K562 (cell line): ENCODE measurements around the gene DDIT3. TPM values are rescaled to one million over a fixed set of nuclear protein-coding genes. Genes with fewer than 3 reads are reported as not detected.

ENCODE experiments used
- CHCHD3 ChIP-seq: fragments of 250-450 bp; sonication (Bioruptor Pico); IDR thresholded peaks from 2 replicates; pipeline ENCODE4 v2.1.2; 2022; ENCODE audit warnings: mild to moderate bottlenecking
- CREM ChIP-seq: IDR thresholded peaks from 2 replicates; pipeline ENCODE4 v1.6.1; 2014; ENCODE audit warnings: antibody characterized with exemption, low read depth
- ELF4 ChIP-seq: fragments of 450-650 bp; formaldehyde crosslinking; IDR thresholded peaks from 2 replicates; pipeline ENCODE4 v1.4.0; 2022; ENCODE audit warnings: missing genetic modification characterization
- NR2C1 ChIP-seq, 2 experiments: fragments of 450-650 bp; IDR thresholded peaks; 2 replicates each; pipeline ENCODE4 v1.6.1; 2017; ENCODE audit warnings: mild to moderate bottlenecking in 2 of 2, antibody characterized with exemption in 1 of 2, inconsistent platforms in 1 of 2, missing compliant biosample characterization in 1 of 2, missing genetic modification characterization in 1 of 2
- PTRF ChIP-seq: fragments of 450-650 bp; IDR thresholded peaks from 2 replicates; pipeline ENCODE4 v1.6.1; 2016; ENCODE audit warnings: mild to moderate bottlenecking, missing genetic modification characterization, missing compliant biosample characterization
- SAFB2 ChIP-seq: fragments of 200-400 bp; formaldehyde crosslinking; IDR thresholded peaks from 2 replicates; pipeline ENCODE4 v1.6.1; 2018; ENCODE audit warnings: borderline replicate concordance, low read length, low read depth, moderate library complexity; ENCODE audit not compliant: severe bottlenecking
- SMC3 ChIP-seq: conservative IDR thresholded peaks from 2 replicates; pipeline ENCODE4 v1.6.1; 2011; ENCODE audit warnings: low read depth, low read length, improper control_type of control experiment; ENCODE audit not compliant: insufficient read depth
- SOX6 ChIP-seq: fragments of 450-650 bp; IDR thresholded peaks from 2 replicates; pipeline ENCODE4 v1.6.1; 2014; ENCODE audit warnings: mild to moderate bottlenecking
- XRCC4 ChIP-seq: IDR thresholded peaks from one replicate; pipeline ENCODE4 v1.6.1; 2011; ENCODE audit not compliant: insufficient read depth, insufficient read length; ENCODE audit errors: extremely low read depth
- ZBED1 ChIP-seq: IDR thresholded peaks from 2 replicates; pipeline ENCODE4 v1.6.1; 2014
- polyA plus RNA-seq, 8 experiments: library from polyadenylated mRNA; depleted of rRNA in 4 of 8; stranded (reverse) in 5 of 8; unstranded in 3 of 8; fragments of >200 nt; fragmentation: Nextera tagmentation in 2 of 8; fragmentation: Illumina TruSeq in 1 of 8; extraction: Ambion mirVana in 2 of 8; extraction: Trizol in 1 of 8; gene quantifications; 2 replicates each; pipeline versions ENCODE4 v1.2.1 to v1.2.3, GENCODE V29; 2011 to 2014; ENCODE audit warnings: inconsistent platforms in 1 of 8, missing spikeins in 1 of 8
- total RNA-seq, 7 experiments: library from RNA; depleted of rRNA in 6 of 7; stranded (reverse); fragments of >200 nt in 6 of 7; fragmentation: Illumina TruSeq in 2 of 7; extraction: Trizol in 2 of 7; gene quantifications; 2 replicates each; pipeline versions ENCODE4 v1.2.1 to v1.2.3, GENCODE V29; 2011 to 2021; ENCODE audit warnings: low replicate concordance in 1 of 7
- TF ChIP-seq, protein P1 (sequence below): sonication (generic); formaldehyde crosslinking; IDR thresholded peaks from 2 replicates; pipeline ENCODE4 v1.8.0; 2023; ENCODE audit warnings: mild to moderate bottlenecking, missing genetic modification reagents
- TF ChIP-seq, protein P2 (sequence below): fragments of 450-650 bp; IDR thresholded peaks from 2 replicates; pipeline ENCODE4 v1.6.1; 2016; ENCODE audit warnings: borderline replicate concordance
- TF ChIP-seq, protein P3 (sequence below): fragments of 250-450 bp; sonication (Bioruptor Pico); IDR thresholded peaks from 2 replicates; pipeline ENCODE4 v1.9.0; 2021; ENCODE audit warnings: mild to moderate bottlenecking, inconsistent platforms
- TF ChIP-seq, protein P4 (sequence below): fragments of 450-650 bp; IDR thresholded peaks from 2 replicates; pipeline ENCODE4 v1.6.1; 2016; ENCODE audit warnings: low read depth

DDIT3 gene
- total and polyA plus RNA-seq, 9 of the 15 experiments (the other 6 are each of a cell fraction or from before 2014, with no cell fraction given): 59.1 to 272 (median 89.9) TPM

- TF ChIP-seq, protein P1, sequence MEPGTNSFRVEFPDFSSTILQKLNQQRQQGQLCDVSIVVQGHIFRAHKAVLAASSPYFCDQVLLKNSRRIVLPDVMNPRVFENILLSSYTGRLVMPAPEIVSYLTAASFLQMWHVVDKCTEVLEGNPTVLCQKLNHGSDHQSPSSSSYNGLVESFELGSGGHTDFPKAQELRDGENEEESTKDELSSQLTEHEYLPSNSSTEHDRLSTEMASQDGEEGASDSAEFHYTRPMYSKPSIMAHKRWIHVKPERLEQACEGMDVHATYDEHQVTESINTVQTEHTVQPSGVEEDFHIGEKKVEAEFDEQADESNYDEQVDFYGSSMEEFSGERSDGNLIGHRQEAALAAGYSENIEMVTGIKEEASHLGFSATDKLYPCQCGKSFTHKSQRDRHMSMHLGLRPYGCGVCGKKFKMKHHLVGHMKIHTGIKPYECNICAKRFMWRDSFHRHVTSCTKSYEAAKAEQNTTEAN (CRISPR knock-in tag): no peak
- TF ChIP-seq, protein P2, sequence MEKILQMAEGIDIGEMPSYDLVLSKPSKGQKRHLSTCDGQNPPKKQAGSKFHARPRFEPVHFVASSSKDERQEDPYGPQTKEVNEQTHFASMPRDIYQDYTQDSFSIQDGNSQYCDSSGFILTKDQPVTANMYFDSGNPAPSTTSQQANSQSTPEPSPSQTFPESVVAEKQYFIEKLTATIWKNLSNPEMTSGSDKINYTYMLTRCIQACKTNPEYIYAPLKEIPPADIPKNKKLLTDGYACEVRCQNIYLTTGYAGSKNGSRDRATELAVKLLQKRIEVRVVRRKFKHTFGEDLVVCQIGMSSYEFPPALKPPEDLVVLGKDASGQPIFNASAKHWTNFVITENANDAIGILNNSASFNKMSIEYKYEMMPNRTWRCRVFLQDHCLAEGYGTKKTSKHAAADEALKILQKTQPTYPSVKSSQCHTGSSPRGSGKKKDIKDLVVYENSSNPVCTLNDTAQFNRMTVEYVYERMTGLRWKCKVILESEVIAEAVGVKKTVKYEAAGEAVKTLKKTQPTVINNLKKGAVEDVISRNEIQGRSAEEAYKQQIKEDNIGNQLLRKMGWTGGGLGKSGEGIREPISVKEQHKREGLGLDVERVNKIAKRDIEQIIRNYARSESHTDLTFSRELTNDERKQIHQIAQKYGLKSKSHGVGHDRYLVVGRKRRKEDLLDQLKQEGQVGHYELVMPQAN: 0 out of 2 replicates have a peak, but pooled peaks have one; percentile 24
- TF ChIP-seq XRCC4: no peak
- TF ChIP-seq SAFB2: no peak
- TF ChIP-seq CREM: 0 out of 2 replicates have a peak, but pooled peaks have one; percentile 38
- TF ChIP-seq SOX6: peak; percentile 88
- TF ChIP-seq, protein P3, sequence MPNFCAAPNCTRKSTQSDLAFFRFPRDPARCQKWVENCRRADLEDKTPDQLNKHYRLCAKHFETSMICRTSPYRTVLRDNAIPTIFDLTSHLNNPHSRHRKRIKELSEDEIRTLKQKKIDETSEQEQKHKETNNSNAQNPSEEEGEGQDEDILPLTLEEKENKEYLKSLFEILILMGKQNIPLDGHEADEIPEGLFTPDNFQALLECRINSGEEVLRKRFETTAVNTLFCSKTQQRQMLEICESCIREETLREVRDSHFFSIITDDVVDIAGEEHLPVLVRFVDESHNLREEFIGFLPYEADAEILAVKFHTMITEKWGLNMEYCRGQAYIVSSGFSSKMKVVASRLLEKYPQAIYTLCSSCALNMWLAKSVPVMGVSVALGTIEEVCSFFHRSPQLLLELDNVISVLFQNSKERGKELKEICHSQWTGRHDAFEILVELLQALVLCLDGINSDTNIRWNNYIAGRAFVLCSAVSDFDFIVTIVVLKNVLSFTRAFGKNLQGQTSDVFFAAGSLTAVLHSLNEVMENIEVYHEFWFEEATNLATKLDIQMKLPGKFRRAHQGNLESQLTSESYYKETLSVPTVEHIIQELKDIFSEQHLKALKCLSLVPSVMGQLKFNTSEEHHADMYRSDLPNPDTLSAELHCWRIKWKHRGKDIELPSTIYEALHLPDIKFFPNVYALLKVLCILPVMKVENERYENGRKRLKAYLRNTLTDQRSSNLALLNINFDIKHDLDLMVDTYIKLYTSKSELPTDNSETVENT (CRISPR knock-in tag): no peak
- no peak for TF ChIP-seq SMC3
- no peak for TF ChIP-seq PTRF (tag)
- TF ChIP-seq CHCHD3 (CRISPR knock-in tag): no peak
- TF ChIP-seq, protein P4, sequence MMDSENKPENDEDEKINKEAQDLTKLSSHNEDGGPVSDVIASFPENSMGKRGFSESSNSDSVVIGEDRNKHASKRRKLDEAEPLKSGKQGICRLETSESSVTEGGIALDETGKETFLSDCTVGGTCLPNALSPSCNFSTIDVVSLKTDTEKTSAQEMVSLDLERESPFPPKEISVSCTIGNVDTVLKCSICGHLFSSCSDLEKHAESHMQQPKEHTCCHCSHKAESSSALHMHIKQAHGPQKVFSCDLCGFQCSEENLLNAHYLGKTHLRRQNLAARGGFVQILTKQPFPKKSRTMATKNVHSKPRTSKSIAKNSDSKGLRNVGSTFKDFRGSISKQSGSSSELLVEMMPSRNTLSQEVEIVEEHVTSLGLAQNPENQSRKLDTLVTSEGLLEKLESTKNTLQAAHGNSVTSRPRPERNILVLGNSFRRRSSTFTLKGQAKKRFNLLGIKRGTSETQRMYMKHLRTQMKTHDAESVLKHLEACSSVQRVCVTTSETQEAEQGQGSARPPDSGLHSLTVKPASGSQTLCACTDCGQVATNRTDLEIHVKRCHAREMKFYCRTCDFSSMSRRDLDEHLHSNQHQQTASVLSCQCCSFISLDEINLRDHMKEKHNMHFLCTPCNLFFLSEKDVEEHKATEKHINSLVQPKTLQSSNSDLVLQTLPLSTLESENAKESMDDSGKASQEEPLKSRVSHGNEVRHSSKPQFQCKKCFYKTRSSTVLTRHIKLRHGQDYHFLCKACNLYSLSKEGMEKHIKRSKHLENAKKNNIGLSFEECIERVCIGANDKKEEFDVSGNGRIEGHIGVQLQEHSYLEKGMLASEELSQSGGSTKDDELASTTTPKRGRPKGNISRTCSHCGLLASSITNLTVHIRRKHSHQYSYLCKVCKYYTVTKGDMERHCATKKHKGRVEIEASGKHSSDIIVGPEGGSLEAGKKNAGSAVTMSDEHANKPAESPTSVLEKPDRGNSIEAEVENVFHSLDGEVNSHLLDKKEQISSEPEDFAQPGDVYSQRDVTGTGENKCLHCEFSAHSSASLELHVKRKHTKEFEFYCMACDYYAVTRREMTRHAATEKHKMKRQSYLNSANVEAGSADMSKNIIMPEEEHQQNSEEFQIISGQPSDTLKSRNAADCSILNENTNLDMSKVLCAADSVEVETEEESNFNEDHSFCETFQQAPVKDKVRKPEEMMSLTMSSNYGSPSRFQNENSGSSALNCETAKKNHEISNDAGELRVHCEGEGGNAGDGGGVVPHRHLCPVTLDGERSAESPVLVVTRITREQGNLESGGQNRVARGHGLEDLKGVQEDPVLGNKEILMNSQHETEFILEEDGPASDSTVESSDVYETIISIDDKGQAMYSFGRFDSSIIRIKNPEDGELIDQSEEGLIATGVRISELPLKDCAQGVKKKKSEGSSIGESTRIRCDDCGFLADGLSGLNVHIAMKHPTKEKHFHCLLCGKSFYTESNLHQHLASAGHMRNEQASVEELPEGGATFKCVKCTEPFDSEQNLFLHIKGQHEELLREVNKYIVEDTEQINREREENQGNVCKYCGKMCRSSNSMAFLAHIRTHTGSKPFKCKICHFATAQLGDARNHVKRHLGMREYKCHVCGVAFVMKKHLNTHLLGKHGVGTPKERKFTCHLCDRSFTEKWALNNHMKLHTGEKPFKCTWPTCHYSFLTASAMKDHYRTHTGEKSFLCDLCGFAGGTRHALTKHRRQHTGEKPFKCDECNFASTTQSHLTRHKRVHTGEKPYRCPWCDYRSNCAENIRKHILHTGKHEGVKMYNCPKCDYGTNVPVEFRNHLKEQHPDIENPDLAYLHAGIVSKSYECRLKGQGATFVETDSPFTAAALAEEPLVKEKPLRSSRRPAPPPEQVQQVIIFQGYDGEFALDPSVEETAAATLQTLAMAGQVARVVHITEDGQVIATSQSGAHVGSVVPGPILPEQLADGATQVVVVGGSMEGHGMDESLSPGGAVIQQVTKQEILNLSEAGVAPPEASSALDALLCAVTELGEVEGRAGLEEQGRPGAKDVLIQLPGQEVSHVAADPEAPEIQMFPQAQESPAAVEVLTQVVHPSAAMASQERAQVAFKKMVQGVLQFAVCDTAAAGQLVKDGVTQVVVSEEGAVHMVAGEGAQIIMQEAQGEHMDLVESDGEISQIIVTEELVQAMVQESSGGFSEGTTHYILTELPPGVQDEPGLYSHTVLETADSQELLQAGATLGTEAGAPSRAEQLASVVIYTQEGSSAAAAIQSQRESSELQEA: no peak
- TF ChIP-seq NR2C1 (IDR thresholded peaks at IDR 0.05): peak; percentile 85
- peak; percentile 80 for TF ChIP-seq NR2C1 (tag; IDR thresholded peaks at IDR 0.05)
- no peak for TF ChIP-seq ELF4
- 0 out of 2 replicates have a peak, but pooled peaks have one; percentile 29 for TF ChIP-seq ZBED1
These were observed 18.9 kb upstream of the DDIT3 start (continued) for GRCh38 chr12:57539134-57539768.
